GM19099 (cell line): ENCODE data around the gene NEUROD2.

Experiments used
- POLR2A ChIP-seq: IDR thresholded peaks from 3 replicates; pipeline ENCODE4 v1.6.1; 2011; ENCODE audit warnings: low read depth; ENCODE audit not compliant: insufficient read length; ENCODE audit errors: extremely low read depth

The NEUROD2 gene

DNA sequence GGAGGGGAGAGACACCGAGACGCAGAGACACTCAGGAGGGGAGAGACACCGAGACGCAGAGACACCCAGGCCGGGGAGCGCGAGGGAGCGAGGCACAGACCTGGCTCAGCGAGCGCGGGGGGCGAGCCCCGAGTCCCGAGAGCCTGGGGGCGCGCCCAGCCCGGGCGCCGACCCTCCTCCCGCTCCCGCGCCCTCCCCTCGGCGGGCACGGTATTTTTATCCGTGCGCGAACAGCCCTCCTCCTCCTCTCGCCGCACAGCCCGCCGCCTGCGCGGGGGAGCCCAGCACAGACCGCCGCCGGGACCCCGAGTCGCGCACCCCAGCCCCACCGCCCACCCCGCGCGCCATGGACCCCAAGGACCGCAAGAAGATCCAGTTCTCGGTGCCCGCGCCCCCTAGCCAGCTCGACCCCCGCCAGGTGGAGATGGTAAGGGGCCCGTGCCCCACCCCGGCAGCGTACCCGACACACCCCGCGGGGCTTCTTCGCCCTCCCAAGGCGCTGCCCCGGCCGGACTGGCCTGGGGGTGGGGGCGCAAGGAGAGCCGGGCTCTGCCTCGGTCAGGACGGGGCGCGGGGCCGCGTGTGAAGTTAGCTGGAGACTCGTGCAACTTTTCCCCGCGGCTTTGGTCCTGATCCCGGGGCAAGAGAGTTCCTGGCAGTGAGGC is 19.5 kb upstream of the NEUROD2 start:
- no peak for TF ChIP-seq POLR2A

DNA sequence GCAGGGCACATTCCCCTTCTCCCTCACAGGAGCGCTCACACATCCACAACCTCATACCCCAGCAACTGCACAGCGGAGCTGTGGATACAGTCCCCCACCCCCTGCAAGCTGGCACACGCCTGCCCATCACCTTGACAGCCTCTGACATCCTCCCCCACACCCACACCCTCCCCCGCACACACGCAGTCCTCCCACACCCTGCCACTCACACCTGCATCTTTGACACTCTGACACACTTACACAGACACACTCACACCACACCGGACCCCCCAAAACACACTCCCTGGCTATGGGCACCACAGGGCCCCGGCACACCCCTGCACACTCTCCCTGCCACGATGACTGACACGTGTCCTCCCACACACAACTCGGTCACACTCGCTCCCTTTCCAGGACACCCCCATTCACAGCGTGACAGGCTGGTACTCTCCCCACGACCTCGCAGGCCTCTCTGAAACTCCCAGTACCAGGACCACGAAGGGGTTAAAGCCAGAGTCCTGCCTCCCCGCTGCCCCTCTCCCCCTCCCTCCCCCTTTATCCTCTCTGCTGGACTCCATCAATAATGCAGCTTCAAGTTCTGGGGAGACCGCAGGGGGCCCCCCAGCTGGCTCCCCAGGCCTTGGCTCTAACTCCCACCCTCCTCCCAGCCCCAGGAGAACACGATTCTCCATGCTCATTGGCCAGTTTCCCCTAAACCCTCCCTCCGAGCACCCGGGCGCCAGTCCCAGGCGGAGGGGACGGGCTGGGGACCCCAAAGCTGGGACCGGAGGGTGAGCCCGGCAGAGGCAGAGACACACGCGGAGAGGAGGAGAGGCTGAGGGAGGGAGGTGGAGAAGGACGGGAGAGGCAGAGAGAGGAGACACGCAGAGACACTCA is 18.7 kb upstream of the NEUROD2 start, which contains the start of gene PPP1R1B:
Gene PPP1R1B, plus strand, starts transcription at position 782 of the 876 bp plus-strand sequence. CDS start 441 bp downstream, outside the sequence.
- no peak for TF ChIP-seq POLR2A

DNA sequence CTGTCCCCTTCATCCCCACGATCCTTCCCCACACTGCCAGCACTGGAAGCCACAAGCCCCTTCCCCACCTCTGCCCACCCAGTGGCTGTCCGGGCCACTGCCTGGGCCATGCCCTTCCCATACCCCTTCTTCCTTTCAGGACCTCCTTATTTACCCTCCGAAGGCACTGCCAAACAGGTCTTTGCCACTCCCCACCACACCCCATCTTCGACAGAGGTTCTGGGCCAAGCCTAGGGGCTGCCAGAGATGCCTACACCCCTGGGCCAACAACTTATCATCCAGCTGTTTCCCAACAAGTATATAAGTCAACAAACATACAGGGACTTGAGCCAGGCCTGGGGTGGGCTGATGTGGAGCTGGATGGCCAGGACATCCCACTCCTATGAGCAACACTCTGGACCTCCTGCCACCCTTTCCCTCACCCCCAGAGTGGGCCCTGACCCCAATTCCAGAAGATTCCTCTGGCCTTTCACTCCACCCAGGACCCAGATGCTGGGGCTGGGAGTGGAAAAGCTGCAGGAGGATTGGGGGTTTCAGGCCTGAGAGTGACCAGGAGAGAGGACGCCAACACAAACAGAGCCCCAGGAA is 17.6 kb upstream of the NEUROD2 start:
- TF ChIP-seq POLR2A: no peak

DNA sequence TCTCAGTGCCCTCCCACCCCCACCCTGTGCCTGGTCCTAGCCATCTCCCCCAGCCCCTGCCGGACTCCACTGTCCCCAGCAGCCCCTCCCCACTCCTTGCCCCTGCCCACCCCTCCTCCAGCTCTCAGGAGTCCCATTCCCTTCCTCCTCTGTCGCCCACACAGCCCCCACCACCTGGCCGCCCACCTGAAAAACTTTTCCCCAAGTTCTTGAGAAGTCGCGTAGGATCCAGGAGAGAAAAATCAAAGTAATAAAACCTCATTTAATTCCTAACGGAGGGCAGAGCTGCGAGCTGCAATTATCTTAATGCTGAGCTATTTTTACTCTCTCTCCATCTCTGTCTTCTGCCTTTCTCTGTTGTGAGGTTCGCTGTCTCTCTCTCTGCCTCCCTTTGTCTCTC is 16.6 kb upstream of the NEUROD2 start:
- no peak for TF ChIP-seq POLR2A

DNA sequence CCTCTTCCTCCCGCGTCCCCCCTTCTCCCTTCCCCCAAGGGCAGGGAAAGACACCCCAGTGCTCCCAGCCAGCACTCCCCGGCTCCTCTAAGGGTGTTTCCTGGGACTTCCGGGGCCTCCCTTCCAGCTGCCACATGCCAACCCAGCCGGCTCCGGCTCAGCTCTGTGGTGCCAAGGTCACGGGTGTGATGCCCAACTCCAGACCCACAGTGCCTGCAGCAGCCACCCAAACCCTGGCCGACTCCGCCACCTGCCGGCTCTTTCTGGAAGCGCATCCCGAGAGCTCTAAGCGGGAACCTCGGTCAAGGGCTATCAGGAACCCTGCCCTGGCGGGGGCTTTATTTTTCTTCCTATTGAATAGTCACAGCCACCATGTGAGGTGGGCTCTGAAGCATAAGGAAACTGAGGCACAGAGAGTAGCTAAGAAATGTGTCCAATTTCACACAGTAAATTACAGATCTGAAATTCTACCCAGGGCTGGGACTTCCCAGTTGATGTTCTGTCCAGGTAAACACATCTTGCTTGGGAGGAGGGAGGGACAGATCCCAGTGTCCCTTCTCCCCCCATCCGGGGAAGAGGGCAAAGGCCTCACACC is 15.7 kb upstream of the NEUROD2 start:
- no peak for TF ChIP-seq POLR2A

DNA sequence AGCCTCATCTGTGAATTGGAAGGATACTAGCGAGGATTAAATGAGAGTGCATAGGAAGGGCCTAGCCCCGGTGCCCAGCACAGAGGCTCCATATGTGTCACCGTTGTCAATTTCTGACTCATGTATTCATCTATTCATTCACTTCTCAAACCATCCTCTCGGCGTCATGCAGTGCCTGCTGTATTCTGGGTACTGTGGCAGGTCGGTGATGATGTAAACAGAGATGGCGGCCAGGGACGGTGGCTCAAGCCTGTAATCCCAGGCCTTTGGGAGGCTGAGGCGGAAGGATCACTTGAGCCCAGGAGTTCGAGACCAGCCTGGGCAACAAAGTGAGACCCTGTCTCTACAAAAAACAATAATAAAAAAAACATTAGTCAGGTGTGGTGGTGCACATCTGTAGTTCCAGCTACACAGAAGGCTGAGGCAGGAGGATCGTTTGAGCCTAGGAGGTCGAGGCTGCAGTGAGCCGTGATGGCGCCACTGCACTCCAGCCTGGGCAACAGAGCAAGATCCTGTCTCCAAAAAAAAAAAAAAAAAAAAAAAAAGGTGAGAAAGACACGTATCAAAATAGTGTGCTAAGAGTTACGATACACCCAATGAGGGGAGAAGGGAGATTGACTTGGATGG is 14.8 kb upstream of the NEUROD2 start:
- TF ChIP-seq POLR2A: no peak

DNA sequence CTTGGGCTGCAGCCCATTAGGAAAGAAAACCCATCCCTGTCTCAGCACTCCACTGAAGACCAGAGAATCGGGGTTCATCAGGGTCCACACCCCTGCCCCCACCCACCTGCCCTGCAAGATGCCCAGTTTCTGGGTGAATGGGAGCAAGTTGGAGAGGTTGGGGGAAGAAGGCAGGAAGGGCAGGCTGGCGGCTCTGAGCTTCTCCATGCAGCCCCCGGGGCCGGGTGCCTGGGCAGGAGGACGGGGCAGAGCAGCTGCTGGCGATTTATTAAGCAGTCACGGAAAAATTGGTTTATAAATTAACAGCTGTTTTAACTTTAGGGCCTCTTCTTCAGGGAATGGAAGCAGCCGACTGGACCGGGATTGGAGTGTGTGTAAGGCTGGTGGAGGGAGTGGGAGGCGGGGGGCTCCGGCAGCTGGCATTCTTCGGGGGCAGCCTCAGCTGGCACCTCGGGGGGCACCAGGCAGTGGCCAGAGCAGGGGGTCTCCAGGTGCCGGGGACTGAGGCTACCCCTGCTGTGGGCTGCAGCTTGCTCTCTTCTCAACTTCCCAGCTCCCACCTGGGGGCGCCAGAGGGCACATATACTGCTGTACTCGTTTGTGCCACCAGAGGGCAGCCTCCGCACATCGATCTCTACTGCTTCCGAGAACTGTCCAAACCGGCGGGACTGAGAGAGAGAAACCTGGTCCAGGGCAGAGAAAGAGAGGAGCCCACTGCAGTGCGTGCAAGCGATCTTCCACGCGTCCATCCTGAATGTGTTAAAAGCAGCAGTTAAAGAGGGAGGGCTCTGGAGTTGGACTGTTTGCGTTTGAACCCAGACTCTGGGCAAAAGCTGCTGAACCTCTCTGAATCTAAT is 14.0 kb upstream of the NEUROD2 start:
- no peak for TF ChIP-seq POLR2A

DNA sequence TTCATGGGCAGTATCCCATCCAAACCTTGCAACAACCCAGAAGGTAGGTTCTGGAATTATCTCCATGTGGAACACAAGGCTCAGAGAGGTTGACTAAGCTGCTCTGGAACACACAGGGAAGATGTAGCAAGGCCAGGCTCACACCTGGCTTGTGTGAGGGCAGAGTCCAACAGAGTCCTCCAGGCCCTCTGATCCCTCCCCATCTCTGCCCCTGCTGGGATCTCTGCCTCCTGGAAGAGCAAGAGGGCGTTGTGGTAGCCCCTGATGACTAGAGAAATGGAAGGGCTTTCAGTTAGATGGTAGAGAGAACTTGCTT is 12.0 kb upstream of the NEUROD2 start:
- TF ChIP-seq POLR2A: no peak

- no peak for TF ChIP-seq POLR2A
Measured at GRCh38 chr17:39618956-39619785, 11.5 kb upstream of the NEUROD2 start.

DNA sequence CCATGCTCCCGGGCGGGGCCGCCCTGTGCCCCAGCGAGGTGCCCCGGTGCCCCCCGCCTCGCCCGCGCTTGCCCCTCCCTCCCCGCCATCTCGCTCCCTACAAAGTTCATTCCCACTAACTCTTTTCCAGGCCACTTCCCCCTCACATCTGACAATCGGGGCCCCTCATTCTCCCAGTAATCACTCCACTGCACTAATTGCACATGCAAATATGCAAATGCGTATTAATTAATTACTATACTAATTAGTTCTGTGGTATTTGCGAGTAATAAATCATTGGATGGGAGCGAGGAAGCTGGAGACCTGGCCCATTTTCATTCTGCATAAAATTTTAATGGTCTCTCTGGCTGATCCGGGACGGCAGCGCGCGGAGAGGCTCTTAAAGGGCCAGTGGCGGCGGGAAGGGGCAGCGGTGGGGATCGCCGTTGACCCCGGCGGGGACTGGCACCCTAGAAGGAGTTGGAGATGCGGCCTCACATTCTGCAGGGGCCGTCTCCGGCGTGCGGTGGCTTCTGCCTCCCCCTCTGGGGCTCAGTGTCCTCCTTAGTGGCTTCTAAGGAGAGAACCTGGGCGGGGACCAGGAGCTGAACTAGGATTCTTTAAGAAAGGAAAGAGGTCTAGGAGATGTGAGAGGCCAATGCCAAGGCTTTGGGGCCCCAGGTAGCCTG is 10.7 kb upstream of the NEUROD2 start:
- no peak for TF ChIP-seq POLR2A

- no peak for TF ChIP-seq POLR2A
Measured at GRCh38 chr17:39617446-39618245, 9.9 kb upstream of the NEUROD2 start.

DNA sequence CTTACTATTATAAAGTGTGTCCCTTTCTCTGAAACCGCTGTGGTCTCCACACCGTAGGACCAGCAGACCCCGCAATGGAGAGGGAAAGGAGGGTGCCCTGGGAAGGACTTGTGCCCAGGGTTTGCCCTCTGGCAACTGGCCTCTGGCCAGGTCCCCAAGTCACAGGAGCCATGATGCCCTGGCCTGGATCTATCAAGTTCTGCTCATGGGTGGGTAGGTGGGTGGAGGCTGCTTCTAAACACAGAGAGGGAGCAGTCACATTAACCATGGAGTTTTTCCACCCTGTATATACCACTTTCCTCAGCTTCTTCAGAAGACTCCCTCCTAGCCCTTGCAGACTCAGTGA is 9.4 kb upstream of the NEUROD2 start:
- no peak for TF ChIP-seq POLR2A
